ENCODE measurements around the gene MED13. TPM values are rescaled to one million over a fixed set of nuclear protein-coding genes. Genes with fewer than 3 reads are reported as not detected.
"Not testable (repeated sequence)": the region's sequence is repeated elsewhere in the genome, so short reads cannot be mapped to it uniquely, and the experiment has no call there.

Gene MED13
- total RNA-seq, 1 donor from 2014 or later, result 83.7 TPM

- no peak for DNase-seq (ENCODE audit: low spot score, unreplicated experiment)
- peaks cover 31% of the 10 kb centered on the region for H3K36me3 Mint-ChIP-seq (ENCODE audit: insufficient read depth)
- H3K4me1 Mint-ChIP-seq (ENCODE audit: low read depth), result no peaks in the 10 kb centered on the region
- no peaks in the 10 kb centered on the region for H3K27me3 Mint-ChIP-seq
- no peak for TF ChIP-seq CTCF (IDR thresholded peaks at IDR 0.05; ENCODE audit: unreplicated experiment)
- no peak overlapping the region for H3K27ac Mint-ChIP-seq
- peaks cover 3% of the 10 kb centered on the region for H3K9me3 Mint-ChIP-seq (ENCODE audit: low read depth)
- H3K4me3 Mint-ChIP-seq (ENCODE audit: low read depth), result no peak overlapping the region
These were observed 50.6 kb downstream of the MED13 start for GRCh38 chr17:62014526-62014925.

GRCh38 chr17:62009220-62009619 is 55.9 kb downstream of the MED13 start:
- Mint-ChIP-seq H3K27me3 (no peaks in the 10 kb centered on the region), H3K36me3 (ENCODE audit: insufficient read depth) (peaks cover 44% of the 10 kb centered on the region), H3K4me1 (ENCODE audit: low read depth) (no peaks in the 10 kb centered on the region), H3K27ac (no peak overlapping the region), H3K4me3 (ENCODE audit: low read depth) (no peak overlapping the region), H3K9me3 (ENCODE audit: low read depth) (peaks cover 3% of the 10 kb centered on the region)
- TF ChIP-seq CTCF (IDR thresholded peaks at IDR 0.05; ENCODE audit: unreplicated experiment), result no peak
- no peak for DNase-seq (ENCODE audit: low spot score, unreplicated experiment)

- peaks cover 3% of the 10 kb centered on the region for H3K9me3 Mint-ChIP-seq (ENCODE audit: low read depth)
- H3K36me3 Mint-ChIP-seq (ENCODE audit: insufficient read depth), result peaks cover 43% of the 10 kb centered on the region
- no peaks in the 10 kb centered on the region for H3K4me1 Mint-ChIP-seq (ENCODE audit: low read depth)
- no peak for TF ChIP-seq CTCF (IDR thresholded peaks at IDR 0.05; ENCODE audit: unreplicated experiment)
- no peaks in the 10 kb centered on the region for H3K27me3 Mint-ChIP-seq
- no peak for DNase-seq (ENCODE audit: low spot score, unreplicated experiment)
- H3K27ac Mint-ChIP-seq, result no peak overlapping the region
- no peak overlapping the region for H3K4me3 Mint-ChIP-seq (ENCODE audit: low read depth)
These were observed 56.8 kb downstream of the MED13 start for GRCh38 chr17:62008294-62008693.

GRCh38 chr17:62004388-62004787 is 60.7 kb downstream of the MED13 start:
- no peak overlapping the region for H3K27ac Mint-ChIP-seq
- peaks cover 3% of the 10 kb centered on the region for H3K9me3 Mint-ChIP-seq (ENCODE audit: low read depth)
- no peak overlapping the region for H3K4me3 Mint-ChIP-seq (ENCODE audit: low read depth)
- no peak for DNase-seq (ENCODE audit: low spot score, unreplicated experiment)
- no peak for TF ChIP-seq CTCF (IDR thresholded peaks at IDR 0.05; ENCODE audit: unreplicated experiment)
- peaks cover 34% of the 10 kb centered on the region for H3K36me3 Mint-ChIP-seq (ENCODE audit: insufficient read depth)
- H3K4me1 Mint-ChIP-seq (ENCODE audit: low read depth), result peaks cover 1% of the 10 kb centered on the region
- no peaks in the 10 kb centered on the region for H3K27me3 Mint-ChIP-seq

GRCh38 chr17:62003141-62003540 is 61.9 kb downstream of the MED13 start:
- not testable (repeated sequence) for DNase-seq (ENCODE audit: low spot score, unreplicated experiment); H3K27me3 Mint-ChIP-seq; H3K9me3 Mint-ChIP-seq (ENCODE audit: low read depth); H3K4me3 Mint-ChIP-seq (ENCODE audit: low read depth); H3K27ac Mint-ChIP-seq; H3K4me1 Mint-ChIP-seq (ENCODE audit: low read depth)
- peaks cover 25% of the 10 kb centered on the region for H3K36me3 Mint-ChIP-seq (ENCODE audit: insufficient read depth)

- Mint-ChIP-seq H3K4me1 (ENCODE audit: low read depth) (peaks cover 7% of the 10 kb centered on the region), H3K4me3 (ENCODE audit: low read depth) (no peak overlapping the region), H3K27me3 (no peaks in the 10 kb centered on the region), H3K9me3 (ENCODE audit: low read depth) (peaks cover 3% of the 10 kb centered on the region), H3K27ac (no peak overlapping the region), H3K36me3 (ENCODE audit: insufficient read depth) (peaks cover 21% of the 10 kb centered on the region)
- TF ChIP-seq CTCF (IDR thresholded peaks at IDR 0.05; ENCODE audit: unreplicated experiment), result no peak
- no peak for DNase-seq (ENCODE audit: low spot score, unreplicated experiment)
These were observed 64.0 kb downstream of the MED13 start for GRCh38 chr17:62001105-62001504.
